VCaP (cell line): ENCODE measurements around the gene CFAP61.

ENCODE experiments used
- H3K27ac ChIP-seq: fragments of 450-650 bp; 2 replicates; pipeline ENCODE4 v1.5.1; 2017
- TF ChIP-seq, protein P1 (sequence below): fragments of 450-650 bp; conservative IDR thresholded peaks from 2 replicates; pipeline ENCODE4 v1.5.1; 2017; ENCODE audit warnings: mild to moderate bottlenecking, moderate library complexity

The CFAP61 gene

DNA sequence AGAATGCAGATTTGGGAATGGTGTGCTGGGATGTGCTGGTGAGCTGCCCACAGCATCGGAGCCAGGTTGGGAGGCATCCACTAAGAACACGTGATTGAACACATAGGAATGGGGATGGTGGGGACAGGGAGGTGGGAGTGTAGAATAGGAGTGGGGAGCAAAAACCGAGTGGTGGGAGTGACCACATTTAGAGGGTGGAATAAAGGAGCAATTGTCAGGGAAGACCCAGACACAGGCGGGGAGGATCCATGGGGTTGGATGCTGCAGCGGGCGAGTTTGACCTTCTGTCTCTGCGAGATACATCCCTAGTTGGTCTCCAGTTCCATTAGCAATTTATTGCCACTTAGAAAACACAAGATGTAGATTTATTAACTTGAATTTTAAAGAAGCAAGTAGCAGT, 30.5 kb upstream of the CFAP61 start:
- H3K27ac ChIP-seq, result no peak overlapping the region
- TF ChIP-seq, protein P1, sequence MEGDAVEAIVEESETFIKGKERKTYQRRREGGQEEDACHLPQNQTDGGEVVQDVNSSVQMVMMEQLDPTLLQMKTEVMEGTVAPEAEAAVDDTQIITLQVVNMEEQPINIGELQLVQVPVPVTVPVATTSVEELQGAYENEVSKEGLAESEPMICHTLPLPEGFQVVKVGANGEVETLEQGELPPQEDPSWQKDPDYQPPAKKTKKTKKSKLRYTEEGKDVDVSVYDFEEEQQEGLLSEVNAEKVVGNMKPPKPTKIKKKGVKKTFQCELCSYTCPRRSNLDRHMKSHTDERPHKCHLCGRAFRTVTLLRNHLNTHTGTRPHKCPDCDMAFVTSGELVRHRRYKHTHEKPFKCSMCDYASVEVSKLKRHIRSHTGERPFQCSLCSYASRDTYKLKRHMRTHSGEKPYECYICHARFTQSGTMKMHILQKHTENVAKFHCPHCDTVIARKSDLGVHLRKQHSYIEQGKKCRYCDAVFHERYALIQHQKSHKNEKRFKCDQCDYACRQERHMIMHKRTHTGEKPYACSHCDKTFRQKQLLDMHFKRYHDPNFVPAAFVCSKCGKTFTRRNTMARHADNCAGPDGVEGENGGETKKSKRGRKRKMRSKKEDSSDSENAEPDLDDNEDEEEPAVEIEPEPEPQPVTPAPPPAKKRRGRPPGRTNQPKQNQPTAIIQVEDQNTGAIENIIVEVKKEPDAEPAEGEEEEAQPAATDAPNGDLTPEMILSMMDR, result no peak

- H3K27ac ChIP-seq, result no peak overlapping the region
- TF ChIP-seq, protein P1, result no peak
Measured at GRCh38 chr20:20022498-20022897, 29.8 kb upstream of the CFAP61 start.

DNA sequence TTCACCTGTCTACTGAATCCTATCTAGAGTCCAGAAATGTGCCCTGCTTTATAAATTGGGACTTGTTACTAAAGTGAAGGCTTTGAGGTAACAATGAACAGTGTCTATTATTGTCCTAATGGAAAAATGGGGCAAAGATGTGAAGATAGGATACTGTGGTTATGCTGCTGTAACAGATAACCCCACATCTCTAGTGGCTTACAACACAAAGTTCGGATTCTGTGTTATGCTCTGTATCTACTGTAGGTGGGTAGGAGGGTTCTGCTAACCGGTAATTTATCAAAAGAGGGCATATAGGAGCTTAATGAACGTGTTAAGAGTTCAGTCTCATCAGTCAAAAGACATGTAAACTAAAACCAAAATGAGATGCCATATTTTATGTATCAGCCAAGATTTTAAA, 28.9 kb upstream of the CFAP61 start:
- H3K27ac ChIP-seq, result no peak overlapping the region
- TF ChIP-seq, protein P1, result no peak

DNA sequence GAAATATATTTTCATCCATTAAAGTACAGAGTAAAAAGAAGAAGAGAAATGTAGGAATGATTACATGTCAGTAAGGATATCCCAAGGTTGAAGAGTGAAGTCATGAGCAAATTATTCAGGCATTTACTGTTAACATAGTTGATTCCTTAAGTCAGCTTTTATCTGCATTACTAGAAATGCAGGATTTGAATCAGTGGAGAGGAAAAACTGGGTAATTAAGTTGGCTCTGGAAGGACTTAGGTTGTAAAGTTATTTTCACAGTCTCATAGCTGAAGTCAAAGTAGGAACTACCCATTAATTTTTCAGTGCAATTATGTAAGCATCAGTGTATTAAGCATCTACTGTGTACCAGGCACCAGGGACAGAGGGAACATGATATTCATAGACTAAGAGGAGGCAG, 27.4 kb upstream of the CFAP61 start:
- TF ChIP-seq, protein P1, result no peak
- H3K27ac ChIP-seq, result no peak overlapping the region

GRCh38 chr20:20027284-20027683, 25.0 kb upstream of the CFAP61 start:
- TF ChIP-seq, protein P1, result no peak

GRCh38 chr20:20031790-20032189, 20.5 kb upstream of the CFAP61 start:
- TF ChIP-seq, protein P1, result no peak
- H3K27ac ChIP-seq, result no peak overlapping the region

More at GRCh38 chr20:20027284-20027683, 25.0 kb upstream of the CFAP61 start:
- H3K27ac ChIP-seq, result no peak overlapping the region

GRCh38 chr20:20034486-20034885, 17.8 kb upstream of the CFAP61 start:
- no peak overlapping the region for H3K27ac ChIP-seq
- TF ChIP-seq, protein P1, result no peak

- no peak overlapping the region for H3K27ac ChIP-seq
- TF ChIP-seq, protein P1, result no peak
Measured at GRCh38 chr20:20036756-20037155, 15.6 kb upstream of the CFAP61 start.
